ENCODE results near the gene HBZ.
"Not testable (repeated sequence)": the region's sequence is repeated elsewhere in the genome, so short reads cannot be mapped to it uniquely, and the experiment has no call there.

Gene HBZ

DNA sequence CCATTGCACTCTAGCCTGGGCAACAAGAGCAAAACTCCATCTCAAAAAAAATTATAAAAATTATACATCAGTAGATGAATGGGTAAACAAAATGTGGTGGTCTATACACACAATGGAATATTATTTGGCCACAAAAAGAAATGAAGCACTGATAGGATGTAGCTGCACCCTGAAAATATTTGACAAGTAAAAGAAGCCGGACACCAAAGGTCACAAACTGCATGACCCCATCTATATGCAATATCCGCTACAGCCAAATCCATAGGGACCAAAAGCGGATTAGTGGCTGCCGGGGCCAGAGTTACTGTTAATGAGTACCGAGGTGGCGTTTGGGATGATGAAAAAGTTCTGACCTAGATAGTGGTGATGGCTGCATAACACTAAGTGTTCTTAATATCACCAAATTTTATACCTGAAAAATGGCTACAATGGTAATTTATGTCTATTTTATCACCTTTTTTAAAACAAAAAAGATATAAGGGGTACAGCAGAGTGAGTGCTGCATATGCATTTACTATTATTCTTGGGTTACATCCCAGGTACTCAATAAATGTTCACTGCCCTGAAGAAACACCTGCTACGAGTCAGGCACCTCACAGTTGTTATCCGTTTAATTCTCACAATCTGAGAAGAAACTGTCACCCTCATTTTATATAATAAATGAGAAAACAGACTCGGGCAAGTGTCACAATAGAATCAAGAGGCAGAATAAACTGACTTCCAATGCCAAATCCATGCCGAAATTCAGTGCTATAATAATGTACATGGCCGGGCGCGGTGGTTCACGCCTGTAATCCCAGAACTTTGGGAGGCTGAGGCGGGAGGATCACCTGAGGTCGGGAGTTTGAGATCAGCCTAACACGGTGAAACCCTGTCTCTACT is 27.0 kb downstream of the HBZ start:
- DNase-seq (ENCODE audit: low read depth in 2 of 2): no peak

DNA sequence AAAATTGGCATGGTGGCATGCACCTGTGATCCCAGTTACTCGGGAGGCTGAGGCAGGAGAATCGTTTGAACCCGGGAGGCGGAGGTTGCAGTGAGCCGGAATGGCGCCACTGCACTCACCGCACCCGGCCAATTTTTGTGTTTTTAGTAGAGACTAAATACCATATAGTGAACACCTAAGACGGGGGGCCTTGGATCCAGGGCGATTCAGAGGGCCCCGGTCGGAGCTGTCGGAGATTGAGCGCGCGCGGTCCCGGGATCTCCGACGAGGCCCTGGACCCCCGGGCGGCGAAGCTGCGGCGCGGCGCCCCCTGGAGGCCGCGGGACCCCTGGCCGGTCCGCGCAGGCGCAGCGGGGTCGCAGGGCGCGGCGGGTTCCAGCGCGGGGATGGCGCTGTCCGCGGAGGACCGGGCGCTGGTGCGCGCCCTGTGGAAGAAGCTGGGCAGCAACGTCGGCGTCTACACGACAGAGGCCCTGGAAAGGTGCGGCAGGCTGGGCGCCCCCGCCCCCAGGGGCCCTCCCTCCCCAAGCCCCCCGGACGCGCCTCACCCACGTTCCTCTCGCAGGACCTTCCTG is 27.7 kb downstream of the HBZ start, which contains the start of gene HBQ1:
Gene HBQ1, plus strand, starts transcription at position 359 of the 575 bp plus-strand sequence. Its CDS starts 28 bp downstream, at position 387.
- DNase-seq (ENCODE audit: low read depth in 2 of 2): no peak

GRCh38 chr16:180681-181564 is 28.5 kb downstream of the HBZ start:
- peak; percentile 66 to 73 for DNase-seq (ENCODE audit: low read depth in 2 of 2)

DNA sequence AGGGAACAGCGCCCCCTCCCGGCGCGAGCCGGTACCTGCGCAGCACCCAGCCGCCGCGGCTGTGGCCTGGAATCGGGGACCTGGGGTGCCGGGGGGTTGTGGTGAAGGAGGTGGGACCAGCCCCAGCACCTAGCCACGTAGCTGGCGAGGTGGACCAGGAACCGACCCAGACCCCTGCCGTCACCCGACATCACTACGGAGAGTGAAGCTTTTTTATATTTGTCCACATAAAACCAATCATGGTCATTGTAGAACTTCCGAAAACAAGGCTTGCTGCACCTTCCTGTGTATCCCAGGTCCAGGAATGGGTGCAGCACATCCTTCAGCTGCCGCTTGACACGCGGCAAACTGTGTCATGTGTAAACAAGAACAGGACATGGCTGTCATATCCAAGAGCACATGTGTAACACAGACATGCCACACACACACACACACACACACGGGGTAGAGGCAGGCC is 29.1 kb downstream of the HBZ start:
- DNase-seq (ENCODE audit: low read depth in 2 of 2): no peak

GRCh38 chr16:183005-183404 is 30.6 kb downstream of the HBZ start:
- DNase-seq (ENCODE audit: low read depth in 2 of 2): no peak

DNA sequence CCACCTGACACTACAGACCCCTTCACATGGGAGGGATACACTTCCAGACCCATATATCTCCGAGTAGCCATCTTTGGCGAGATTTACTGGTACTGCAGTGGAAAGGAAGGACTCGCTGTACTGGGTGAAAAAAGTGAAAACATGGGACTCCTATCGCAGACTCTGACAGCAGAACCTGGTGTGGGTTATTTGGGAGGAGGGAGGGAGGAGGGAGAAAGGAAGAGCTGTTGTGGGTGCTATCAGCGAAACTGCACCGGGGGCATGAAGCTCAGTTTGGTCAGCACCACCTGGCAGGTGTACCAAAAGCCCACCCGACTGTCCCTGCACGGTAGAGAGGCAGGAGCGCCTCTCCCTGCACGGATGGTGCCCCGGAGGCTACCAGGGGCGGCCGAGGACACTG is 32.8 kb downstream of the HBZ start:
- no peak for DNase-seq (ENCODE audit: low read depth in 2 of 2)

DNA sequence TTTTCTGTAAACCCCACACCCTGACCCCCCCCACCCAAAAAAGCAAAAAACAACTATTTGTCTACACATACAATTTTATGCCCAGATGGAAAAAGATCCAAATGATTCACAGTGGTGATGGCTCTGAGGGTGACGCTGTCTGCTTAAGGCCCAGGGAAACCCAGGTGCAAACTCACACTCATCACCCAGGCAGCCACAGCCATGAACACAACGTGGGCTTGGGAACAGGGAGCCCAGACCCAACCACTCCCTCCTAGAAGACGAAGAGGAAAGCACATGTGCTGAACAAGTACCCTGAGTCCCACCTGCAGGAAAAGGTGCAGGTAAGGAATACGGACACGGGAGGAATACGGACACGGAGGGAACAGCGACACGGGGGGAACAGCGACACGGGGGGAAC is 33.2 kb downstream of the HBZ start:
- DNase-seq (ENCODE audit: low read depth in 2 of 2): no peak

DNA sequence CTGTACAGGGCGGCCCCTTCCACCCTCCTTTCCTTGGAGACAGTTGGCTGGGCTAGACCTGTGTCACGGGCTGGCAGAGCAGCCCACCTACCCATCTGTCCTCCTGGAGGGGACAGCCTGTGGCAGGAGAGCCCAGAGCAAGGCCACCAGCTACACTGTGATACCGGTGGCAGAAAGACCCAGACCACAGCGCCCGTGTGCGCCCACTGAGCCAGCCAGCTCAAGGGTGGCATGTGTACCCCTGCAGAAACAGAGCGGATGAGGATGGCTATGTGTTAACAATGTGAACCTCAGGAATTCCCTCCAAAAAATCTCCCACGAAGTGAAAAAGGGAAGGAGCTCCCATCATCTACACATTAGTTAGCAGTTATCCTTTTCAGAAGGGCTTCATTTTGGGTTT is 34.9 kb downstream of the HBZ start:
- no peak for DNase-seq (ENCODE audit: low read depth in 2 of 2)

DNA sequence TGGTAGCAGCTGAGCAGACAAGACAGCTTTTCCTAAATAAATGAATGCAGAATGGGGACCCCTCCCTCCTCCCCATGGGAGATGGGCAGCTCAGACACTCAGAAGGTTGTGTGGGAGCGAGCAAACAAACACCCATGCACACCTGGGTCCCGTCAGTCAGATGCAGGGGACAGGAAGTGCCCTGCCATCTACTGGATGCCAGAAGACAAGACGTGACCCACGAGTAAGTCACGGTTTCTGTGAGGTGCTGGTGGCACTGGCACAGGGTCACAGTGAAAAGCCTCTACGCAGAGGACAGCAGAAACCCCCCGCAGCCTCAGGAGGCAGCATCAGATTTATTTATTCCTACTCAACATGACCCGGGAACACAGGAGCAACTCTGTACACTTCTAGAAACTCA is 36.2 kb downstream of the HBZ start:
- no peak for DNase-seq (ENCODE audit: low read depth in 2 of 2)

DNA sequence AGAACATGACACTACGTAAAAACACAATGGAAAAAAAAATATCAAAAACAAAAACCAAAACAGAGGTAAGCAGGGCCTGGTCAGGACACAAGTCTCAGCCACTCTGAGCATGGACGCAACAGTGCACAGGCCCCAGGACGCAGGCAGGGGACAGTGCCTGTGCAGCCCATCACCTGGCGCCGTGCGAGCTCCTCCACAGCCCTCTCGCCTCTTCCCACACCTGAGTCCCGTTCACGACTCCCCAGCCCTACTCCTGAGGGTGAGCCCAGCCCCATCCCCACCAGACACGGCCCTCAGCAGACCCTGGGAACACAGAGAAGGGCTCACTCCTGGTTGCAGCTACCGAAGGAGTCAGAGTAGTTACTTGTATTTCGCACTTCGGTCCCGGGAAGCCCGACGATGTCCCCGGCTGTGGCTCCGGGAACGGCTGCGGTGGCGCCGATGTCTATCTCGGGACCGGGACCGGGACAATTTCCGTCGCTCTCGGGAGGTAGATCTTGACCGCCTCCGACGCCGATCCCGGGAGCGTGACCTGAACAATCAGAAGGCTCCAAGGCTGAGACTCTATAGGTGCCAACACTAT is 37.3 kb downstream of the HBZ start:
- no peak for DNase-seq (ENCODE audit: low read depth in 2 of 2)

DNA sequence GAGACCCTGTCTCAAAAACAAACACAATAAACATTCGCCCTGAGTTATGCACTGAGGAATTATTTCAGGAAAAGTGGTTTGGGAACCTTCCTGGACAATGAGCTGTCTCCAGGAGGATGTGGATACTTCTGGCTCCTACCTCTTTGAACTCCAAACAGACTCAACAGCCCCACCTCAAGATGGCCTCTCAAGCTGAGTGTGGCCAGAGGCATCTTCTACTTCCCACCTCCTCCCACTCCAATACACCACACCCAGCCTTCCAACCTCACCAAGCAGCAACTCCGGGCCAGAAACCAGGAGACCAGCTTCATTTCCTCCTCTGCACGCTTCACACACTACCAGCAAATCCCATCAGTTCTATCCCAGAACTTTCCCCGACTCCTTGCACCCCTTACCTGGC is 39.4 kb downstream of the HBZ start:
- DNase-seq (ENCODE audit: low read depth in 2 of 2): no peak

DNA sequence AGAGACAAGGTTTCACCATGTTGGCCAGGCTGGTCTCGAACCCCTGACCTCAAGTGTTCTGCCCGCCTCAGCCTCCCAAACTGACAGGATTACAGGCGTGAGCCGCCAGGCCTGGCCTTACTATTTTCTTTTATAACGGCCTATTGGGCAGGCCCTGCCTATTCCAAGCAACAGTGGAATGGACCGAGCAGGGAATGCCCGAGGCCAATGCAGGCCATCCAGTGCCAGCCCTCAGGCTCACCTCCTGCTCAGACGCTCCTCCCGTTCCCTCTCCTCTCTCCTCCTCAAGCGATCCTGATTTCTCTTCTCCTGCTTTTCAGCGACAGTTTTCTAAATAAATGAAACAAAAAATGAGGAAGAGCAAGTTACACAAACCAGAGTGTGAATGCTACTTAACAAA is 40.2 kb downstream of the HBZ start:
- DNase-seq (ENCODE audit: low read depth in 2 of 2): no peak

GRCh38 chr16:193441-193840 is 41.0 kb downstream of the HBZ start:
- DNase-seq (ENCODE audit: low read depth in 2 of 2): no peak

DNA sequence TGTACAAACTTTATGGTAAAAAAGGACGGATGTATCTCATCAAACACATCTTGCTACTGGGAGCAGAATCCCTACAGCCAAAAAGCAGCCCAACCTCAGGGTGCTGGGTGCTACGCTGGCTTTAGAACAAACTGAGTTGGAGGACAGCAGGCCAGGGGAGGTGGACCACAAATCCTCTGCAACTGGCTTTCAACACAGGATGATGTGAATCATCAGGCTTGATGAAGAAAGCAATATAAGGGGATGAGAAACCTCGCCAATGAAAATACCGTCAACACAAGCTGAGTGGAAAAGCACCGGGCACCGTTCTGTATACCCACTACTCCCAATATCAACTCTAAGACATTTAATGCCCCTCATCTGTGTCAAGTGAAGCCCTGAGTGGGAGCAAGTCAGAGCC is 42.1 kb downstream of the HBZ start:
- no peak for DNase-seq (ENCODE audit: low read depth in 2 of 2)

GRCh38 chr16:200388-200787 is 47.9 kb downstream of the HBZ start:
- no peak for DNase-seq (ENCODE audit: low read depth in 2 of 2)

DNA sequence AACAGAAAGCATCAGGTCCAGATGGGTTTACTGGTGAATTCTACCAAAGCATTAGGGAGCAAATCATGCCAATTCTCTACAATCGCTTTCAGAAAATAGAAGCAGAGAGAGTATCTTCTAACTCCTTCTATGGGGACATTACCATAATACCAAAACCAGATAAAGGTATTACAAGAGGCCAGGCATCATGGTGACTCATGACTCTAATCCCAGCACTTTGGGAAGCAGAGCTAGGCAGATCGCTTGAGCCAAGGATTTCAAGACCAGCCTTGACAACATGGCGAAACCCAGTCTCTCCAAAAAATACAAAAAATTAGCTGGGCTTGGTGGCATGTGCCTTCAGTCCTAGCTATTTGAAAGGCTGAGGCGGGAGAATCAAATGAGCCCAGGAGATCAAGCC is 50.8 kb downstream of the HBZ start:
- DNase-seq (ENCODE audit: low read depth in 2 of 2): no peak

- not testable (repeated sequence) for DNase-seq (ENCODE audit: low read depth in 2 of 2)
Measured at GRCh38 chr16:204046-204445, 51.6 kb downstream of the HBZ start.
